MCF 10A (cell line): ENCODE measurements around the gene TBC1D2B. TPM values are rescaled to one million over a fixed set of nuclear protein-coding genes. Genes with fewer than 3 reads are reported as not detected.

Source experiments
- BruUV-seq: library from RNA; stranded (reverse); fragments of 400-500 nt; replicated peaks from 2 replicates; lab custom pipeline; 2021; lab: Mats Ljungman, UMichigan
- CTCF ChIA-PET: fragments of 300-600 bp; sonication (Branson Sonifier 250); formaldehyde crosslinking; extraction: SDS; loops from one replicate; lab custom pipeline; 2021; ENCODE audit warnings: antibody characterized with exemption, inconsistent platforms; lab: Yijun Ruan, JAX
- POLR2A ChIA-PET: fragments of 300-600, 350-650 bp; sonication (Branson Sonifier 250); formaldehyde crosslinking; extraction: SDS; loops from one replicate; lab custom pipeline; 2020; ENCODE audit warnings: antibody characterized with exemption, inconsistent platforms; lab: Yijun Ruan, JAX
- DNase-seq: peaks from one replicate; pipeline ENCODE4 v3.0.0-alpha.2; 2018; ENCODE audit not compliant: unreplicated experiment
- H3K27ac Mint-ChIP-seq: one replicate; pipeline ENCODE4 v1.8.0; 2022; ENCODE audit warnings: mild to moderate bottlenecking, low read depth, mixed read lengths; ENCODE audit not compliant: unreplicated experiment
- H3K27me3 Mint-ChIP-seq: one replicate; pipeline ENCODE4 v1.8.0; 2022; ENCODE audit warnings: mixed read lengths; ENCODE audit not compliant: insufficient read depth, unreplicated experiment
- H3K36me3 Mint-ChIP-seq: one replicate; pipeline ENCODE4 v1.8.0; 2022; ENCODE audit warnings: mild to moderate bottlenecking, moderate library complexity, mixed read lengths; ENCODE audit not compliant: insufficient read depth, unreplicated experiment
- H3K4me1 Mint-ChIP-seq: one replicate; pipeline ENCODE4 v1.8.0; 2022; ENCODE audit warnings: mixed read lengths; ENCODE audit not compliant: insufficient read depth, unreplicated experiment
- H3K4me3 Mint-ChIP-seq: one replicate; pipeline ENCODE4 v1.8.0; 2022; ENCODE audit warnings: mild to moderate bottlenecking, moderate library complexity, mixed read lengths; ENCODE audit not compliant: unreplicated experiment
- H3K9me3 Mint-ChIP-seq: one replicate; pipeline ENCODE4 v1.8.0; 2022; ENCODE audit warnings: mixed read lengths; ENCODE audit not compliant: unreplicated experiment
- intact Hi-C: fragments of 100-400 bp; cut with micrococcal nuclease; formaldehyde crosslinking; loops from 2 replicates; pipeline ENCODE4 v1.14.1; 2022
- total RNA-seq: library from RNA; stranded (reverse); gene quantifications from 2 replicates; pipeline ENCODE4 v1.2.3, GENCODE V29; 2022
- TF ChIP-seq, protein P1 (sequence below): fragments of 200-600 bp; IDR thresholded peaks from one replicate; pipeline ENCODE4 v1.8.0; 2022; ENCODE audit warnings: antibody characterized with exemption, mild to moderate bottlenecking; ENCODE audit not compliant: unreplicated experiment

TBC1D2B gene
- total RNA-seq, 1 experiment from 2014 or later = 21.2 TPM

DNA sequence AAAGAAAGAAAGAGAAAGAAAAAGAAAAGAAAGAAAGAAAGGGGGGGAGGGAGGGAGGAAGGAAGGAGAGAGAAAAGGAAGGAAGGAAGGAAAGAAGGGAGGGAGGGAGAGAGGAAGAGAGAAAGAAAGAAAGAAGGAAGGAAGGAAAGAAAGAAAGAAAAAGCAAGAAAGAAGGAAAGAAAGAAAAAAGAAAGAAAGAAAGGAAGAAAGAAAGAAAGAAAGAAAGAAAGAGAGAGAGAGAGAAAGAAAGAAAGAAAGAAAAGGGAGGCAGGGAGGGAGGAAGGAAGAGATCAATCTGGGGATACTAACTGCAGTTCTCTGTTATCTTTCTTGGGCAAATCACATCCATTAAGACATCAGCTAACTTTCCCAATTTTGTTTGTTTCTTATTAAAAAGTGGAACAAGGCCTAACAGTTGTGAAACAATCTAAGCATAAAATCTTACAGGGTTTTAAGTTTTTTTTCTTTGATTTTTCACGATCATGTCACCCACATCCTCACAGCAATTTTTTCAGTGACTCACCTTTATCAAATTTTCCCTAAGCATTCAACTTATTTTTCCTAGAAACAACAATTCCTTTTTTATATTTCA, 36.8 kb downstream of the TBC1D2B start:
- intact Hi-C loops = no loop called here
- POLR2A ChIA-PET = interaction anchor here (1.1 to 1.3 kb wide), 2 partner anchors 19 to 28 kb away, joined by 3 to 4 read pairs; no protein-coding TSS in a partner anchor

DNA sequence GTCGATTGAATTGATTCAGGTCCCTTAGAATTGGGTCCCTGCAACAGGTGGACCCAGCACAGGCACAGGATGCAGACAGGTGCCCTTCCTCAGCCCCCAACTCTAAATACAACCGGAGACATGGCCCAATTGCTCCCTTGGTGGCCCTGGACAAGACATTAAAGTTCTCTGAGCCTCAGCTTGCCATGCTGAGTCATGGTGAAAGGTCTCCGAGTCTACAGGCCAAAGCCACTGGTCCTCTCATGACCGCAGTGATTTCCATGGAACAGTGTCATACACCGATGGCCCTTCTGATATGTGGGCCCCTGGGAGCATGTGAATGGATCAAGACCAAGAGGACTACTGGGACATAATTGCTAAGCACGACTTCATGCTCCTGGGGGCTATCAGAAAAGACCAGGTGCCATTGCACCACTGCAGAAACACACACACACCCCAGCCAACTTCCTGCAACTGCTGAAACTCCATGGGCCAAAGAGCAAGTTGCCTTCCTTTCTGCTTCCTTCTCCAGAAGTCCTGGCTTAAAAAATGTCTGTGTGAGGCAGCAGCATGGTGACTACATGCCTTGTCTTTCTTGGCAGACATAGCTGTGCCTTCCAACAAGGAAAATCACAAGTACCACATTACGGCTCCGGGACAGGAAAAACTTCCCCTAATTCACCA, 38.8 kb downstream of the TBC1D2B start:
- H3K36me3 Mint-ChIP-seq = peaks cover 28% of the 10 kb centered on the region
- TF ChIP-seq, protein P1, sequence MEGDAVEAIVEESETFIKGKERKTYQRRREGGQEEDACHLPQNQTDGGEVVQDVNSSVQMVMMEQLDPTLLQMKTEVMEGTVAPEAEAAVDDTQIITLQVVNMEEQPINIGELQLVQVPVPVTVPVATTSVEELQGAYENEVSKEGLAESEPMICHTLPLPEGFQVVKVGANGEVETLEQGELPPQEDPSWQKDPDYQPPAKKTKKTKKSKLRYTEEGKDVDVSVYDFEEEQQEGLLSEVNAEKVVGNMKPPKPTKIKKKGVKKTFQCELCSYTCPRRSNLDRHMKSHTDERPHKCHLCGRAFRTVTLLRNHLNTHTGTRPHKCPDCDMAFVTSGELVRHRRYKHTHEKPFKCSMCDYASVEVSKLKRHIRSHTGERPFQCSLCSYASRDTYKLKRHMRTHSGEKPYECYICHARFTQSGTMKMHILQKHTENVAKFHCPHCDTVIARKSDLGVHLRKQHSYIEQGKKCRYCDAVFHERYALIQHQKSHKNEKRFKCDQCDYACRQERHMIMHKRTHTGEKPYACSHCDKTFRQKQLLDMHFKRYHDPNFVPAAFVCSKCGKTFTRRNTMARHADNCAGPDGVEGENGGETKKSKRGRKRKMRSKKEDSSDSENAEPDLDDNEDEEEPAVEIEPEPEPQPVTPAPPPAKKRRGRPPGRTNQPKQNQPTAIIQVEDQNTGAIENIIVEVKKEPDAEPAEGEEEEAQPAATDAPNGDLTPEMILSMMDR = no peak
- ChIA-PET POLR2A (no interaction called here), CTCF (no interaction called here)
- no peak for DNase-seq
- BruUV-seq = no TSS peak
- H3K4me1 Mint-ChIP-seq = peaks cover 19% of the 10 kb centered on the region
- no peaks in the 10 kb centered on the region for H3K9me3 Mint-ChIP-seq
- H3K4me3 Mint-ChIP-seq = no peak overlapping the region
- H3K27me3 Mint-ChIP-seq = no peaks in the 10 kb centered on the region
- intact Hi-C loops = no loop called here
- H3K27ac Mint-ChIP-seq = no peak overlapping the region

More for the DNA sequence above, 36.8 kb downstream of the TBC1D2B start:
- TF ChIP-seq, protein P1 = no peak
- H3K27me3 Mint-ChIP-seq = no peaks in the 10 kb centered on the region
- BruUV-seq = no TSS peak
- peak overlapping the region; percentile 80 for H3K27ac Mint-ChIP-seq
- CTCF ChIA-PET = no interaction called here
- no peak for DNase-seq
- no peak overlapping the region for H3K4me3 Mint-ChIP-seq
- peaks cover 23% of the 10 kb centered on the region for H3K4me1 Mint-ChIP-seq
- no peaks in the 10 kb centered on the region for H3K9me3 Mint-ChIP-seq
- H3K36me3 Mint-ChIP-seq = peaks cover 43% of the 10 kb centered on the region

DNA sequence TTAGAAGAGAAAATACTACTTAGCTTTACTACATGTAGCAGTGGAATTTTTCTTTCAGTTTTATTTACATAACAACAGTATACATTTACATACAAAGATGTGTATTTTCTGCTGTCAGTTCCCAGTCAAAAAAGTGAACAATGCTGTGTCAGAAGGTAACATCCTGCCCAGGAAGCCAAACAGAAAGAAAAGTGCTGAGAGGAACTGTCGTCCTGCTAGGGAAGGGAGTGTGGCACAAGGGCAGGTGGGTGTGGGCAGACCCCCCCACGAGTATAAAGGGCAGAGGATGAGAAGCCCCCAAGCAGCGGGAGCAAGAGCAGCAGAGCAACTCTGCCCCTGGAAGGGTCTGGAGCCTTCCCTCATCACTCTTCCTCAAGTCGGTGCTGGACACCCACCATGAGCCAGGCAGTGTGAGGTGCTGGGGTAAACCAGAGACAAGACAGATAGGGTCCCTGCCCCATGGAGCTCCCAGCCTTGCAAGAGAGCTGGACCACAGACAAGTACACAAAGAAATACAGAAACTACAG, 39.7 kb downstream of the TBC1D2B start:
- no peak for DNase-seq
- CTCF ChIA-PET = interaction anchor here (0.6 to 1.1 kb wide), 2 partner anchors 66 to 71 kb away, joined by 3 read pairs; no protein-coding TSS in a partner anchor
- no peaks in the 10 kb centered on the region for H3K9me3 Mint-ChIP-seq
- intact Hi-C loops = no loop called here
- H3K4me3 Mint-ChIP-seq = no peak overlapping the region
- TF ChIP-seq, protein P1 = no peak
- POLR2A ChIA-PET = no interaction called here
- no TSS peak for BruUV-seq
- peaks cover 19% of the 10 kb centered on the region for H3K4me1 Mint-ChIP-seq
- peaks cover 21% of the 10 kb centered on the region for H3K36me3 Mint-ChIP-seq
- no peak overlapping the region for H3K27ac Mint-ChIP-seq
- H3K27me3 Mint-ChIP-seq = no peaks in the 10 kb centered on the region

DNA sequence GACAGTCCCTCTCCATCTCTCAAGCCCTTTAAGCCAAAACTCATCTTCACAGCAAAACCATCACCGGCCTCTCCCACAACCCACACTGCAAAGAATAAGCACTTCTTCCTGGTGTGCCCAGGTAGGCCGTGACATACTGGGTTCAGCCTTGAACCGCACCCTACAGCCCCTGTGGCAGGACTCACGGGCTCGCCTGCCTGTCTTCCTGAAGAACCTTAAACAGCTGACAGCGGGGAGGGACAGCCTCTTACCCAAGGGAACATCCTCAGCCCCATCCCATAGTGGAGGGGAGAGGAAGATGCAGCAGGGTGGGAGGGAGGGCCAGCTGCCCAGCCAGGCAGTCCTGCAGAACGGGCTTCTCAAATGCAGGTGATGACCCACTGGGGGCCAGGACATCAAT, 40.2 kb downstream of the TBC1D2B start:
- CTCF ChIA-PET = interaction anchor here (0.6 to 1.1 kb wide), 2 partner anchors 66 to 72 kb away, joined by 3 read pairs; no protein-coding TSS in a partner anchor
- H3K27ac Mint-ChIP-seq = no peak overlapping the region

More for the DNA sequence above, 40.2 kb downstream of the TBC1D2B start:
- H3K9me3 Mint-ChIP-seq = no peaks in the 10 kb centered on the region
- peaks cover 19% of the 10 kb centered on the region for H3K4me1 Mint-ChIP-seq
- POLR2A ChIA-PET = no interaction called here
- H3K4me3 Mint-ChIP-seq = no peak overlapping the region
- TF ChIP-seq, protein P1 = no peak
- BruUV-seq = no TSS peak
- peaks cover 16% of the 10 kb centered on the region for H3K36me3 Mint-ChIP-seq
- no peak for DNase-seq
- intact Hi-C loops = no loop called here
- no peaks in the 10 kb centered on the region for H3K27me3 Mint-ChIP-seq
